Measurements from ENCODE around the gene BCL2A1.
A peak's percentile ranks its signal among the peaks of the same experiment; 100 is the strongest.
"Not testable (repeated sequence)": the region's sequence is repeated elsewhere in the genome, so short reads cannot be mapped to it uniquely, and the experiment has no call there.

Gene BCL2A1

DNA sequence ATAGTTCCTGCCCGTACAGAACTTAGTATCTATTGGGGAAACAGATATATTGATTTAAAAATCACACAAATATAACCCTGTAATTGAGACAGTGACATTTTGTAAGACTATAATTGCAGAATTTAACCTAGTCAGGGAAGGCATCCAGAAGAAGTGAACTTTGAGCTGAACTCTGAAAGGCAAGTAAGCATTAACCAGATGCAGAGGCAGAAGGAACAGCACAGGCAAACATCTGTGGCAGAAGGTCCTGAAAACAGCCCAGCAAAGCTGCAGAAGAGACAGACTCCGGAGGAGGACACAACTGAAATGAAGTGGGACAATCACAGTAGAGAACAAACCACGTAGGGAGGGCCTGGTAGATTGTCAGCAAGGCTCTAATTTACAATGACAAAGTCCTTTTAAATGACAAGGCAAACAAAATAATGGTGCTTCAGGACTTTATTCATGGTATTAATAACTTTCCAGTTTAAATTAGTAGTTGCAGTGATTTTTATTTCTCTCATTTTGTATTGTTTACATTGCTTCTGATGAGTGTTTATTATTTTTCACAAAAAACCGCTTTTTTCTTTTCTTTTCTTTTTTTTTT, 14.5 kb downstream of the BCL2A1 start:
- no peak for FAIRE-seq

DNA sequence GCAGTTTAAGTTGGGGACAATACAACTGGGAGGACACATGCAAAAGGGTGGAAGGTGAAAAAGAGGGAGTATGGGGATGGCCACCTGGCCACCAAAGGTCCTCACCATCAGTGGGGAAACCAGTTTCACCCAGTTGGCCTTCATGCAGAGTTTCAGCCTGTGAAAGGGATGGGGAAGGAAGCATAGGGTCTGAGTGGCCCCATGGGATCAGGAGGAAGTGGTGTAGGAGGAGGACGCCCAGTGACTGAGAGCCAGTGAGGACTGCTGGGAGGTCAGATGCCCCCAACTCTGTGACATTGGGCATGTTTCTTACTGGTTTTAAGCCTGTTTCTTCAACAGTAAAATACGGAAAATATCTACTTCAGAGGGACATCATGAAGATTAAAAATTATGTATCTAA, 16.3 kb downstream of the BCL2A1 start:
- FAIRE-seq: no peak

DNA sequence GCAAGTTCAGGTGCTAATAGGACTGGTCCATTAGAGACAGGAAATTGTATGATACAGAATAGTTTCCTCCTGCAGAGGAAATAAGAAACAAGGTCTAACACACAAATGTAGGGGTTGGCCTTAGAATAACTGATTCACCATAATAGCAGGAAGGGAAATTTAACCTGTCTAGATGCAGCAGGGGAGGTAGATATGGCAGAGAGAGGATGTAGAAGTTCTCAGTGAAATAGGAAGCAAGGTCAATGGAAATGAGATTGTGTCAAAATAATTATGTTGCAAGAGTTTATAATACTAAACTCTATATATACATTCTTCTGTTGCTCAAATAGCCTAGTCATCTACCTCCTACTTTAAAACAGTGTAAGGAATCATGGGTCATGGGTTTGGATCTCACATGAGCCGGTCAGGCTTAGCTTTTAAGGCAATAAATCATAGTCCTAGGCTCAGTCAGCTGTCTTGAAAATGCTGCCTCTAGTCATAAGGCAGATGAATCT, 17.0 kb downstream of the BCL2A1 start:
- FAIRE-seq: no peak

DNA sequence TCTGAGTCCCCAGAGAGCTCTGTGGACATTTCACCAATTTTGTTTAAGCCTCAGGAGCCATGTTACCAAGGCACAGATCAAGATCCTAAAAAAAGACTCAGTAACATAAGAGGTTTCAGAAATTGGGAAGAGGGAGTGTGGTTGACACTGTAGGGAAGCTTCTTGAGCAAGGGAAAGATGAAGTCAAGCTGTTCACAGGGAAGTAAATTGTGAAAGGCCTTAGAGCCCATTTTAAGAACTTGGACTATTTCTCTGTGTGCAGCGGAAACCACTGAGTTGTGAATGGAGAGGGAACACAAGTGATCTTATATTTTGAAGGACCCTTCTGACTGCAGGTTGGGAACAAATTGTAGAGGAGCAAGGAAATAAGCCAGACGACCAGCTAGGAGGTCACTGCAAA, 18.7 kb downstream of the BCL2A1 start:
- no peak for FAIRE-seq

DNA sequence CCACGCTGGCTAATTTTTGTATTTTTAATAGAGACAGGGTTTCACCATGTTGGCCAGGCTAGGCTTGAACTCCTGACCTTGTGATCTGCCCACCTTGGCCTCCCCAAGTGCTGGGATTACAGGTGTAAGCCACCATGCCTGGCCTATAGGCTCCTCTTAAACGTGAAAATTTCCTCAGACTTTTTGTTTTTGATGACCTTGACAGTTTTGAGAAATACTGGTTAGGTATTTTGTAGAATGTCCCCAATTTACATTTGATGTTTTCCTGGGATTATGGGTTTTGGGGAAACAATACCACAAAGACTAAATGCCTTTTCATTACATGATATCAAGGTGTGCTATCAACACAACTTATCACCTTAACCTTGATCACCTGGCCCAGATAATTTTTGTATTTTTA, 20.7 kb downstream of the BCL2A1 start:
- no peak for FAIRE-seq

DNA sequence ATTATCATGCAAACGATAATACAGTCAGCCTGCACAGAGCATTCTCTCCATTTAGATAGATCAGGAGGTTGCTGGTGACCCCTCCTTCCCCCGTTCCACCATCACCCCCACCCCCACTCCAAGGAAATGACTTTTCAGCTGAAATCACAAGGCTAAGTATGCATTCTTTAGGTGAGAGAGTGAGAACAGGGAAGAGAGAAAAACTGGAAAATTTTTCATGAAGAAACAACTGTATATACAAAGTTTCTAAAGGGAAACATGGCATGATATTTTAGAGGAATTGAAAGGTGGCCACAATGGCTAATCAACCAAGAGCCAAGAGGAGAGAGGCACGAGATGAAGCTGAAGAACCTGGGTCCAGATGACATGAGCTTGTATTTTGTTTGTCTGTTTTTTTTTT, 22.2 kb downstream of the BCL2A1 start:
- FAIRE-seq: no peak

DNA sequence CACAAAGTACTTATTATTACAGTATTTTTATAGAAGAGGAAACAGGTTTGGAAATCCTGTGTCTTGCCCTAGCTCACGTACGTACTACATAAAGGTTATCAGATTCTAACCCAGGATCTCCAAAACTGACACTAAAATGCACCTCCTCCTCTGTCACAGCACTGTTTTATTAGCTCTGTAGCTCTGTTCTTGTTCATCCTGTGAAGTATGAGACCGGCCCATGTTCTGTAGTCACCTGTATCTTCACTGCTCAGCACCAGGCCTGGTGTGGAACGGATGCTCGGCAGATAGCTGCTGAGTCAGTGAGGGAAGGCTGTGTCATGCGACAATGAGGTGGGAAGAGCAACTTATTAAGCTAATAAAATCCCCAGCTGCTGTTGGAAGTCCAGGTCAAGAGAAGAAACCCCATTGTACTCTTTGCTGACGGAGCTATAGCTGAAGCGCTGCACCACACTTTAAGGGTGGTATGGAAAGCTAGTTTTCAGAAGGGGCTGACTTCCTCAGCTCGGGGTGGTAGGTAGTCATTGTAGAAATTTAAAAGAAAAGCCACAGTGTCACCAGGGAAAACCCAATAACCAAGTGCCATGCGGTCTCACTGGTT, 22.8 kb downstream of the BCL2A1 start:
- no peak for FAIRE-seq

DNA sequence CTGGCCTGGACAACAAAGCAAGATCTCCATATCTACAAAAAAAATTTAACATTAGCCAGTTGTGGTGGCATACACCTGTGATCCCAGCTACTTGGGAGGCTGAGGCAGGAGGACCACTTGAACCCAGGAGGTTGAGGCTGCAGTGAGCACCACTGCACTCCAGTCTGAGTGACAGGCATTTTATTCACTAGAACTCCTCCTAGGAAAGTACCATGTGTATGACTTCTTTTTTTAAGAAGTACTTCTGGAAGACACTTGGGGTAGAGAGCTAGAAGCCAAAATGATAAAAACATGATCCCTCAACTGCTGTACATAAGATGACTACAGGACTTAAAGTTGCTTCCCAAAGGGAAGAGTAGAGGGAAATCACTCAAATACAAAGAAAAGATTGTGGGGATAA, 24.0 kb downstream of the BCL2A1 start:
- no peak for FAIRE-seq

DNA sequence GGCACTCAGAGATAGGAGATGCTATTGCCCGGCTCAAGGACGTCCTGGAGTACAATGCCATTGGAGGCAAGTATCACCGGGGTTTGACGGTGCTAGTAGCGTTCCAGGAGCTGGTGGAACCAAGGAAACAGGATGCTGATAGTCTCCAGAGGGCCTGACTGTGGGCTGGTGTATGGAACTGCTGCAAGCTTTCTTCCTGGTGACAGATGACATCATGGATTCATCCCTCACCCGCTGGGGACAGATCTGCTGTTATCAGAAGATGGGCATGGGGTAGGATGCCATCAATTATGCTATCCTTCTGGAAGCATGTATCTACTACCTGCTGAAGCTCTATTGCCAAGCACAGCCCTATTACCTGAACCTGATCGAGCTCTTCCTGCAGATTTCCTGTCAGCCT, 26.4 kb downstream of the BCL2A1 start:
- no peak for FAIRE-seq

DNA sequence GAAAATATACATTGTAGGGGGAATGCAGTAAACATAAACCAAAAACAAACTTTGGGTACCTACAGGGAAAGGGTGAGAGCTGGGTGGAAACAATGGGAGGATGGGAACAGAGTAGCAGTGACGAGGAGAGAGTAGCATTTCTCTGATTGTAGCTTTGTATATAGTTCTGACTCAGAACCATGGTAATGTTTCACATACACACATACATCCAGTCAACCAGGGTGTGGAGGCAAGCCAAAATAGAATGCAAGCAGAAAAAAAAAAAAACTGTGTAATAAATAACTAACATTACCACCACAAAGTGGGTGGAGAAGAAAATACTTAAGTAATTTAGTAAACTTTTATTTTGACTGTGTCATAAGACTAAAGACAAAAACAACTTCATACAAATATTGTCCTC, 27.2 kb downstream of the BCL2A1 start:
- no peak for FAIRE-seq

DNA sequence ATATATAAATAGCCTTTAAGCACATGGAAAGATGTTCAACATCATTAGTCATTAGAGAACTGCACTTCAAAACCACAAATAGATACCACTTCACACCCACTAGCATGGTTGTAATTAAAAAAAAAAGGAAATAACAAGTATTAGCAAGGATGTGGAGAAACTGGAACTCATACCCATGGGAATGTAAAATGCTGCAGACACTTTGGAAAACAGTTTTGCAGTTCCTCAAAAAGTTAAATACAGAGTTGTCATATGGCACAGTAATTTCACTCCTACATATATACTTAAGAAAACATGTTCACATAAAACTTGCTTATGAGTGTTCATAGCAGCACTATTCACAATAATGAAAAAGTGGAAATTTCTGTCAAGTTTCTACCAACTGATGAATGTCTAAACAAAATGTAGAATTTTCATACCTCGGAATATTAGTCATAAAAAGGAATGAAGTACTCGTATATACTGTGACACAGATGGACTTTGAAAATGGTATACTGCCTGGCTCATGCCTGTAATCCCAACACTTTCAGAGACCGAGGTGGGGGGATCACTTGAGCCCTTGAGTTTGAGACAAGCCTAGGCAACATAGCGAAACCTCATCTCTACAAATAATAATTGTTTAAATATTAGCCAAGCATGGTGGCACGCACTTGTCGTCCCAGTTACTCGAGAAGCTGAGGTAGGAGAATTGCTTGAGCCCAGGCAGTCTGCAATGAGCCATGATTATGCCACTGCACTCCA, 28.1 kb downstream of the BCL2A1 start:
- FAIRE-seq: no peak

DNA sequence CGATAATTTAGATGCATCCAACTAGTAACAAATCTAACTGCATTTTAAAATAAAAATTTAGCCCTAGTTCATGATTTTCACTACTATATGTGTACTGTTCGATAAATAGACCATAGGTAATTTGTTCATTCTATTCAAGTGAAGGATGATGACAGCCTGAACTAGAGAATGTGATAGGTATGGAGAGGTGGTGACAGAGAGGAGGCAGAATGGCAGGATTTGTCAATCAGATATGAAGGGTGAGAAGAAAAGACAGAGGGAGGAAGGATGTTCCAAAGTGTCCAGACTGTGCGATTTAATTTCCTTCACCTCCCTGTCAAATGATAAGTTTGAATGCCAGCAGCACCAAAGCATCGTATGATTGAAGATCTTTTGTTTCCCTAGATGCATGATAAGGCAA, 31.6 kb downstream of the BCL2A1 start:
- no peak for FAIRE-seq

DNA sequence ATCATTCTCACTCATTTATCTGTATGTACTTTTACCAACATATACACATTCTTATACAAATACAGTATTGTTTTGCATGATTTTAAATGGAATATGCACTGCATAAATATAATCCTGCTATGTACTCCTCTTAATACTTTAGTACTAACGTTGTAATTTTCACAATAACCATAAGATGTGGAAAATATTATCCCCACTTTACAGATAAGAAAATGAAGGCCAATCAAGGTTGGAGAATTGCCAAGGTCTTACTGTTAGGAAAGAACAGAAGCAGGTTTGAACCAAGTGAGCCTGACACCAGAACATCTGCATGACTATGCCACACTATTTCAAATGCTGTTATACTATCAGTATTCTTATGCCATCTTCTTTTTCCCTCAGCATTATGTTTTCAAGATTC, 32.9 kb downstream of the BCL2A1 start:
- no peak for FAIRE-seq

DNA sequence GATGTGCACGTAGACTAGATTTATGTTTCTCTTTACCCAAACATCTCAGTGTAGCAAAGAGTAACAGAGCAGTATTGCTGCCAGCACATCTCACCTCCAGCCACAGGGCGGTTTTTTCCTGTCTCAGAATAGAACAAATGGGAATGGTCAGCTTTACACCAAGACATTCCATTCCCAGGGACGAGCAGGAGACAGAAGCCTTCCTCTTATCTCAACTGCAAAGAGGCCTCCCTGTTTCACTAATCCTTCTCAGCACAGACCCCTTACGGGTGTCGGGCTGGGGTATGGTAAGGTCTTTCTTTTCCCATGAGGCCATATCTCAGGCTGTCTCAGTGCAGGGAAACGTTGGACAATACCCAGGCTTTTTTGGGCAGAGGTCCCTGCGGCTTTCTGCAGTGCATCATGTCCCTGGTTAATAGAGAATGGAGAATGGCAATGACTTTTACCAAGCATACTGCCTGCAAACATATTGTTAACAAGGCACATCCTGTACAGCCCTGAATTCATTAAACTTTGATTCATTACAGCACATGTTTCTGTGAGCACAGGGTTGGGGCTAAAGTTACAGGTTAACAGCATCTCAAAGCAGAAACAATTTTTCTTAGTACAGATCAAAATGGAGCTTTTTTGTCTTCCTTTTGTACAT, 35.3 kb downstream of the BCL2A1 start:
- FAIRE-seq: not testable (repeated sequence)

DNA sequence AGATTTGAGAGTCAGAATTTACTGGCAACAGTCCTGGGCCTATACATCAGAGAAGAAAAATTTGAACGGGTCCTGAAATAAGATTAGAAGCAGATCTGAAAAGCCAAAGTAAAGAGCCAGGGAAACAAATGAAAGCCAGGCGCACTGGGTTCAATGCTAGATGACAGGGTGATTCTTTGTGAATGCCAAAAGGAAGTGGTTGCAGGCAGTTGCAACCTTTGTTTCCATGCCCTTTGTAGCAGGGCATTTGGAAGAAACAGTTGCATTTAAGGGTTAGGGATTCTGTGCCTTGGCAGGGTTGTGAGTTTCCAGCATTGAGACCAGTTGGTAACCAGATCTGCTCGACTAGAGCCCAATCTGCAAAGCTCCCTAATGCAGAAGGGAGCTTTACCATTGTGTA, 37.8 kb downstream of the BCL2A1 start:
- FAIRE-seq: no peak

DNA sequence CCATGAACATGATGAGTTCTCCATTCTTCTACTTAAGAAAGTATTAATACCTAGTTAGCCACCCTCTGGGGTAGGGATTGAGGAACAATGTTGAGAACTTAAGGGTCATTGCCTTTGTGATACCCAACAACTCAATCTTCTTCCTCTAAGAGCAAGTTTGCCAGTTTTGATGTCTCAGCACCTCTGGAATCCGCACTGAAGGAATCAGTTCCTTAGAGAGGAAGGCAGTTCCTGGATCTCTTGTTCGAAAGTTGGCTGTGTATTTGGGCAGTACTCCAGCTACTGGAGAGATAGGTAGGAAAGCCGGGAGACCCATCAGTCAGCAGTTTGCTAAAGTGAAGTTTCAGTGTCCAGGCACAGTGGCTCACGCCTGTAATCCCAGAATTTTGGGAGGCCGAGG, 38.5 kb downstream of the BCL2A1 start:
- no peak for FAIRE-seq

DNA sequence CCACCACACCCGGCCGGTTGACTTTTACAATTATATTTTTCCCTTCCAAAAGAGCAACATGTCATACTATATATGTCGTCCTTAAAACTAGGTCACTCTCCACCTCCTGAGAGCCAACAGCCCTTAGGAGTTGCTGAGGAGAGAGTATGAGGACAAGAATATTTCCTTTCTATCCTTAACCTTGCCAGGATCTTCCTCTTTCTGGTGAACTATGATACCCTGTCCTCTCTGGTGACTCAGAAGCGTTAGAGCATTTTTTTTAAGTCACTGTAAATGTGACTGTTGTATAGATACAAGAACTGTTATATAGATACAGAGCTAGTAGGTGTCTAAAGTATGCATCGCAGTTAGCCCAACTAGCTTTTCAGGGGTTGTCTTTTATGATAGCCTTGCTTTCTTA, 40.5 kb downstream of the BCL2A1 start:
- no peak for FAIRE-seq

DNA sequence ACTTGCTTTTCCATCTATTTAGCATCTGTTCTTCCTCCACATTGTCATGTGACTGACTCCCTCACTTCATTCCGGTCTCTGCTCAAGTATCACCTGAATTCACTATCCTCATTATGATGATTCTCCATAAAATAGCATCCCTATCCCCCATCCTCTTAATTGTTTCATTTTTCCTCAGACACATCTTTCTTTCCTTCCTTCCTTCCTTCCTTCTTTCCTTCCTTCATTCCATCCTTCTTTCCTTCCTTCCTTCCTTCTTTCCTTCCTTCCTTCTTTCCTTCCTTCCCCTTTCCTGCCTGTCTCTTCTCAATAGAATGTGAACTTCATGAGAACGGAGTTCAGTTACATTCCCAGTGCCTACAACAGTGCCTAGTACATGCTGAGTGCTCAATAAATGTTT, 41.6 kb downstream of the BCL2A1 start:
- FAIRE-seq: no peak

DNA sequence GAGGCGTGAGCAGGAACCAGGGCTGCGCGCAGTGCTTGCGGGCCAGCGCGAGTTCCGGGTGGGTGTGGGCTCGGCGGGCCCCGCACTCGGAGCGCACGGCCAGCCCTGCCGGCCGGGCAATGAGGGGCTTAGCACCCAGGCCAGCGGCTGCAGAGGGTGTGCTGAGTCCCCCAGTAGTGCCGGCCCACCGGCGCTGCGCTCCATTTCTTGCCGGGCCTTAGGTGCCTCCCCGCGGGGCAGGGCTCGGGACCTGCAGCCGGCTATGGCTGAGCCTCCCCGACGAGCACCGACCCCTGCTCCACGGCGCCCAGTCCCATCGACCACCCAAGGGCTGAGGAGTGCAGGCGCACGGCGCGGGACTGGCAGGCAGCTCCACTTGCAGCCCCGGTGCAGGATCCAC, 44.9 kb downstream of the BCL2A1 start:
- FAIRE-seq: not testable (repeated sequence)

DNA sequence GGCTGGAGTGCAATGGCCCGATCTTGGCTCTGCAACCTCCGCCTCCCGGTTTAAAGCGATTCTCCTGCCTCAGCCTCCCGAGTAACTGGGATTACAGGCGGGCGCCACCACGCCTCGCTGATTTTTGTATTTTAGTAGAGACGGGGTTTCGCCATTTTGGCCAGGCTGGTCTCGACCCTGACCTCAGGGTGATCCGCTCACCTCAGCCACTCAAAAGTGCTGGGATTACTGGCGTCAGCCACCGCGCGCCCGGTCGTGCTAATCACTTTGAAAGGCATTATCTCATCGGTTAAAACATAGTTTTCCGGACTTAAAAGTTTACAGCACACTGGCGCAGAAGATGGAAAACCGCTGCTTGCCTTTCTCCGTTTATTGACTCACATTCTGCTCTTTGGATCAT, 46.6 kb downstream of the BCL2A1 start:
- no peak for FAIRE-seq

DNA sequence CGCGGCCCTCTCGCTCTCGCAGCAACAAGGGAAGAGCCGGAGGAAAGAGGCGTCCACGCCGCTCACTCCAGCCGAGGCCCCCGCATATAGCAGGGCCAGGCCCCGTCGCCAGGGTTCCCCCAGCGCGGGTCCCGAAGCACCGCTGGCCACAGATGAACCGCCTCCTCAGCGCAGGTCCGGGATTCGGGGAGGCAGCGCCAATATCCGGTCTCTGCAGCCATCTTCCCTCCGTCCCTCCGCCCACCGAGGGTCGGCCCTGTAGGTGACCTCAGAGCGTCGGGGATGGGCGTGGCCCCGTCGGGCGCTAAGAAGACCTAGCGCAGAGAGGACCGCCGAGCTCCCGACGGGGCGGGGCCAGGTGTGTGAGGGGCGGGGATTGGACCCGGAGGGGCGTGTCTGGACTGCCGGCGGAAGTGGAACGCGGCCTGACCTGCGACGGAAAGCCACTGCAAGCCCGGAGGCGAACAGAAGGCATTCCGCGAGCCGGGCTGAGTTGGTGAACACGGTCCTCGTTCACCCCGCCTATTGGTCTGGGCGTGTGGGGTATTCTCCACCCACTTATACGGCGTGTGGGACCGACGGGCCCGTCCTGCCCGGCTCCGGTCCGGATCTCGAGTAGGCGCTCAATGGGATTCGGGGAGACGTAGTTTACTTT, 47.4 kb downstream of the BCL2A1 start:
- FAIRE-seq: peak; percentile 80

DNA sequence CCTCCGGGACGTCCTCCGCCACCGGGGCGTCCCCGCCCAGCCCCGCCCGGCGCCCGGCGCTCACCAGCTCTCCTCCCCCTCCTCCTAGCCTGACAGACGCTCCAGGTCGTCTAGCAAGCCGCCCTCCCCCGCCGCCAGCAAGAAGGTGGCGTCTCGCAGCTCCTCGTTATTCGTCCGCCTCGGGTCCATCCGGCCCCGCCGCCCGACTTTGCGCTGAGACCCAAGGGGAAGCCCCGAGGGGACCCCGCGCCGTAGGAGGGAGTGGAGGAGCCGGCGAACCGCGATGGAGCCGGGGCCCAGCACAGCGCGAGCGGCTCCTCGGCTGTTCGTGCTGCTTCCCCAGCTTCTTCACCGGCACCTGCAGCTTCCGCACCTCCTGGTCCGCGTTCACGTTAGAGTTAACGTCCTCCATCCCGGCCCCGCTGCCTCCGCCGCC, 47.9 kb downstream of the BCL2A1 start:
- no peak for FAIRE-seq

DNA sequence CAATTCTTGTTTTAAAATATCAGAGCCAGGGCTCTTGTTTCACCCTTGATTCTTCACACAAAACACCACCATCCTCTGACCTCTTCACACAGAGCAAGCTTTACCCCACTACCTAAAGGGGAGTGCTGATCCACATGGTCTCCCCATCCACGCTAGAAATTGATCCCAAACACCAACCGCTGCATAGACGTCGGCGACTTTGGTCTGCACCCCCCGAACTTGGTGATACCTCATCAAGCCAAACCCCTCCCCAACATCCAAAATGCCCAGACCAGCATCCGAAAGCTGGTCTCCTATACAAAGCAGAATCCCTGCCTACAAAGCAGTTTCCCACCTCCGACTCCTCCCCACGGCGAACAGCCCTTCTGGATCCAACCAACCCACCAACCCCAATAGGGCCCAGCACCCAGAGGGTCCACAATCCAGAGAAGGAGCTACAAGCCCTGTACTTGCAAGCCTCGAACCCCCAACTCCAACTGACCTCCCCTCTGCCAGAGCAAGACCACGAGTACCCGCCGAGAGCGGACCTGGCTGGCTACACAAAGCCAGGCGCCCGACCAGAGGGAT, 48.4 kb downstream of the BCL2A1 start:
- FAIRE-seq: no peak
